Stimulated activated CD8-positive, alpha-beta memory T cell treated with anti-CD3 and anti-CD28 coated beads, Interleukin-4, amount 100 ng/mL, for 4 hours (primary cell): ENCODE data around the gene IFNA6.

Experiments used
- DNase-seq, 2 donors: peaks; one replicate each; pipeline ENCODE4 v3.0.0-alpha.2; 2020; ENCODE audit warnings: low read depth in 2 of 2, low spot score in 1 of 2

IFNA6 gene

DNA sequence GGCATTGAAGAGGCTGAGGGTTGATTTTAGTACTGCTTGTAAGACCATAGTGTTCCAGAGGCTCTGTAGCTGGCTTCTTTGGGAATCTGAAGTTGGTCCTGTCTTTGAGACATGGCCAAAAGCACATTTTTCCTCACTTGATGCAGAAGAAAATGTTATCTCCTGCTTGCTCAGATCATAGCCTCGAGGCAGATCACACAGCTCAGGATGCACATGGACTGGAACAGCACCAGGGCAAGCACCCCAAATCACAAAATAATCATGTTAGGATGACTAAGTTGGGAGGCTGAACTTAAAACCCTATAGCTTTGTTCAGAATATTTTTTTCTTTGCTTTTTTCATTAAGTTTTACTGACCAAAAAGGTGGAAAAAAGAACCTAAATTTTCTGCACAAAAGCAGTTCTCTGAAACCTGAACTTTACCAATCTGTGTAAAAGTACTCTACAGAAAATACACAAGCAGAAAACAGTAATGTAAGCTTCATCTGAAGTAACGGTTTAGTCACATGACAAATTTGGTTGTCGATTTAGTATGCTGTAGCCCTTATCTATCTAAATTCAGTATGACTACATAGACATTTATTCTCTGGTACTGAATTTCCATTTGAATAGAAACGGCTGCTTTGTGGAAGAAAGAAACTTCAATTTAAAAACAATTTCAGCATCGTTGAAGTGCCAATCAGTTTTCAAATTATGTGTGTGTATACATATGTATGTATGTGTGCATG is 18.8 kb downstream of the IFNA6 start:
- DNase-seq = no peak

DNA sequence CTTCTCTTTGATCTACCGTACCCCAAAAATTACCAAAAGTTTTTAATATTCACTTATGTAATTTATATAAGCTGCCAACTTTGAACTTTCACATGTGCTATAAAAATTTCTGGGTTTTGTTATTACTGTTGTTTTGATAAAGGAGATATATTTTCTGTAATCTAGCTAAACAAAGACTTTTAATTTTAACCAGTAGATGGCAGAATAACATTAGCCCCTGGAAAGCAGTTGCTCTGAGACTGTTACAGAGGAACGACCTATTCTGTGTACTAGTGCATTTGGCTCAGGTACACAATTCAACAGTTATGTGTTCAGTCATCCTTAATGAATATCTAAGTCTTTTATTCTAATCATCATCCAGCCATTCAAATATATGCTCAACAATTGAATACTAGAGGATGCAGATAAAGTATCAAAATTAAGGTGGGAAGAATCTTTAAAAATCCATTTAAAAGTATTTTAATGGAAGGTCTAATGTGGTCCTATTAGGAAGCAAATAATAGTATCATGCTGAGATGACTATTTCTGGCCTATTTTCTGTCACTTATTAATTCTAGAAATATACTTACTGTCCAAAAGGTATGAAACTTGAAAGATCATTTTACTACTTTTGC is 24.1 kb downstream of the IFNA6 start:
- DNase-seq = no peak

DNA sequence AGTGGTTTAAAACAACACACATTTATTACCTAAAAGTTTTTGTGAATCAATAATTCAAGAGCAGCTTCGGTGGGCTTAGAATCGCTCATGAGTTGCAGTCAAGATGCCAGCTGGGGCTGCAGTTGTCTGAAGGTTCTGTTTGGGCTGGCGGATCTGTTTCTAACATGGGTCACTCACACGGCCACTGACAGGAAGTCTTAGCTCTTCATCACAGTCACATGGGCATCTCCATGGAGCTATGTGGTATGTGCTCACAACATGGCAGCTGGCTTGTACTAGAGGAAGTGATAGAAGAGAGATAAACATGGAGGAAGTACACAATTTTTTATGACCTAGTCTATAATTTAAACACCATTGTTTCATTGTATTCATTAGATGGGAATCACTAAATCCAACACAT is 26.6 kb downstream of the IFNA6 start:
- no peak for DNase-seq

DNA sequence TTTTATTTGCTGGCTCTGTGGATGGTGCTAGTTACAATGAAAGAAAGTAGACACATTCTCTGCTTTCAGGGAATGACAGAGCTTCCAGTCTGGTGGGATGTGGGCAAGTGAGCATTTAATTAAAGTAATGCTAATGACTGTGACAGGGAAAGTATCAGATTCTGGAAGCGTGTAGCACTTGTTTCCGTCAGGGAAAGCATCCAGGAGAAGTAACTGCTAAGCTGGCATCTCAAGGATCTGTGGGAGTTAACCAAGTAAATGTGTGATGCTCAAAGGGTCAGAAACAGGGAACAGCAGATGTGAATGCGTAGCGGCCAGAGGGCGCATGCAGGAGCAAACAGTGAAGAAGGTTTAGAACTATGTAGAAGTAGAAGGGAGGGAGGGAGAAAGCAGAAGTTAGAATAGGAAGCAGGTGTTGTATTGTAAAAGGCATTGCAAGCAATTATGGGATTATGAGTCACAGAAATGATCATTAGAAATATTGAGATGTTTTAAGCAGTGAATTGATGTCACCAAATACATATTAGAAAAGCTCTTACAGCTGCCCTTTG is 27.7 kb downstream of the IFNA6 start:
- no peak for DNase-seq

DNA sequence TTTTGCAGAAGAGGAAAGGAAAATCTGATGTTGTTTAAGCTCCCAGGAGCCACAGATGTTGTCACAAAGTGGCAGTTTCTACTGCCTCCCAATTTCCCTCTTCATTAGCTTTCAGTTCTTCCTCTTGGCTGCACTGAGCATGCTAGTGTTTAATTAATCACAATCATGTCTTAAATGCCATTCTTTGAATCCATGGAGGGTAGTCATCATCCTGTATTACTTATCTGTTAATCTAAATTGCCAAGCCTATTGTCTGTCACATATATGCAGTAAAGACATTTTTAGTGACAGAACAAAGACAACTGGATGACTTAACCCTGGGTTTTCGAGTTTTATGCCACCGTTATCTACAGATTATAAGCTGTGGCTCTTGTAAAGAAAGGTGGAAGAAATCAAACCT is 30.2 kb downstream of the IFNA6 start:
- DNase-seq = no peak

DNA sequence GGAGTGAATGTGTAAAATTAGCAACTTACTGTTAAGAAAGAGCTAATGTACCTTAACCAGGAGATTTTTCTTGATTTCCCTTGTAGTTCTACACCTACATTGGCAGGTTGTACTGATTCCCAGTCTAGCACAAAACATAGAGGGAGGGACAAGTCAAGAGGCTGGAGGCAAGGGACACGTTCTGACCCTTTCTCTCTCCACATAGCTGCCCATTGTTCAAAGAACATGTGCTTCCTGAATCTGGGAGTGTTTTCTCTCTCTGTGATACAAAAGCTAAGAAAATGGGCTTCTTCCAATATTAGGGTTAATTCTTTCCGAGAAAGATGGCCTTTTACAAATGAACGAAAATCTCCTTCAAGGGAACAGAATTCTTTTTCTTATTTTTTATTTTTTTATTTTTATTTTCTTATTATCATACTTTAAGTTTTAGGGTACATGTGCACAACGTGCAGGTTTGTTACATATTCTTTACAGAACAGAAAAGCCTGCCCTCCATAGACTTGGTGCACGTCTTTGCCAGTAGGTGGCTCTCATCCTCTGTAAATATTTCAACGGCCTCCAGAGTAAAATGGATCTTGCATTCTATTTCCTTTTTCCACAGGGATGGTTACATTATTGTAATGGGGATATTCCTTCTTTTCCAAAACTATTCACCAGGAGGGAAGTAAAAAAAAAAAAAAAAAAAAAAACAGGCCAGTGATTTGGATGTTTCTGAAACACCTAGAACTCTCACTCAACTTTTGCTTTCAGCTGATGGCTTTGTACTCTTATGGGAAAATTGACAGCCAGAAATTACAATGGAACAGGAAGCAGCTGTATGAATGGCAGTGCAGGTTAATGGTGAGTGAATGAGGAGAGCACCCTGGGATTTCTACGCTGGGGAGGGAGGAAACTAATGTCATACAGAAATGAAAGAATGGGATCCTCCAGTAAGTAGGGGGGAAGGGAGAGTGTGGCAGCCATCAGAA is 32.4 kb downstream of the IFNA6 start:
- no peak for DNase-seq

DNA sequence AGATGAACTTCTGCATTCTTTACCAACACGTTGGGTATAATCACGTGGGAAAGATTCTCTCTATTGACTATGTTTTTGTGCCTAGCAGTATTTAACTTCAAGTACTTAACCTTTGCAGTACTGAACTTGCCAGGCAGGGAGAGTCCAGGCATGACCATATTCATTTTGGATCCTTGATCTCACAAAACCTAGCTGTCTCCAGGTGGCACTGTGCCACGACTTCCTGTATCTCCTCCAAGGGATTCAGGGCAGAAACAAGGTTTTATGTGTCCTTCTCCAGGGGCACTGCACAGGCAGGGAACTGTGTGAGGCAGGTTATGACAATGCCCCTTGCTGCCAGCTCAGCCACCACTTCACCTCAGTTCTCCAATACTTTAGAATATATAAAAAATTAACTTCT is 33.8 kb downstream of the IFNA6 start:
- DNase-seq = no peak

DNA sequence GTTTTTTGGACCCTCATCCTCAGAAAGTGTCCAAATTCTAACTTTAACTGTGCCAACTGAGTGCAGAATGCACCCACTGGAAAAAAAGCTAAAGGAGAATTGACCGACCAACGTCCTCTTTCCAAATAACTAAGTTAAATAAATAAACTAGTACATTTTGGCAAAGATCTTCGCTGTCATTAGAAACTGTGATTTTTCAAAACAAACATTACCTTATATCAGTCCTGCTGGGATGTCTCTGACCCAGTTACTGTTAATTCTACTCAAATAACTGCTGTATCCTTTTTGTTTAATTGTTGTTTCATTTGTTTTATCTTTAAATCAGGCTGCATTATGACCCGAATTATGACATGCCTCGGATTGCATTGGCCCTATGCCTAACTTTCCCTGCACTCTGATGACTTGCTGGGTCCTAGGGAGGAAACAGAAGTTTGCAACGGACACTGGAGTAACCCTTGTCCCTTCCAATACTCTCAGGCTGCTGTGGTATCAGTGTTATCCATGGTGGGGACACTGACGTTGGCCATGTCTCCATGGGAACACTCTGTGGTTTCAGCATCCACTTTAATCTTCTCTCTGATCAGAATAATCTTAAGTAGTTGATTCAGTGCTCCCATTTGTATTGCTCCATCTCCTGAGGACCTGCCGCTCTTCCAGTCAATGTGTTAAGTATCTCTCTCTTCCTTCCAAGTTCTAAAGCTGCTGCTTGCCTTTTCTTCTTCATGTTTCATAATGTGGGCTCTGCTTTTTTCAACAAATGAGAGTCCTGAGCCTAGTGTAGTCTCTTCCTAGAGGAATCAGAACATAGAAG is 34.5 kb downstream of the IFNA6 start:
- no peak for DNase-seq

DNA sequence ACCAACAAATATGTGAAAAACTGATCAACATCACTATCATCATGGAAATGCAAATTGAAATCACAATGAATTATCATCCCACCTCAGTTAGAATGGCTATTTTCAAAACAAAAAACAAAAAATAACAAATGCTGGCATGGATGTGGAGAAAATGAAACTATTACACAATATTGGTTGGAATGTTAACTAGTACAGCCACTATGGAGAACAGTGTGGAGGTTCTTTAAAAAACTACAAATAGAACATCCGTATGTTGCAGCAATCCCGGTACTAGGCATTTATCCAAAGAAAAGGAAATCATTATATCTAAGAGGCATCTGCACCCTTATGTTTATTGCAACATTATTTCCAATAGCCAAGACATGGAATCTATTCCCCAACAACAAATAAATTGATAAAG is 36.5 kb downstream of the IFNA6 start:
- no peak for DNase-seq

DNA sequence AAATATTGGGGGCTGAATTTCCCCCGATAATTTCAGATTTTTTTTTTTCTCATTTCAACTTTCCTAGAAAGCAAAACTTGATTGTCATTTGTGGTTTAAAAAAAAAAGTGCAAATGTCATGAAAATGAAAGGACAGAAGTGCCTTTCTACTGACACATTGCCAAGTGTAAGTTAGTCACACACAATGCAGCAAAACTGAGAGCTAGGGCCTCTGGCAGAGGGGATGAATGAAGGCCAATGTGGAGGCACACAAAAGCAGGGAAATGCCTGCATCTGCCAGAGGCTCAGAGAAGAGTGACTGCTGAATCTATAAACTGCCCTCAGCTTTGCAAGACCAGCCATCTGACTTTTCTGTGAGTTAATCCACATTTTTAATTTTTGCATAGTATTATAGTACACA is 38.8 kb downstream of the IFNA6 start:
- DNase-seq = no peak

DNA sequence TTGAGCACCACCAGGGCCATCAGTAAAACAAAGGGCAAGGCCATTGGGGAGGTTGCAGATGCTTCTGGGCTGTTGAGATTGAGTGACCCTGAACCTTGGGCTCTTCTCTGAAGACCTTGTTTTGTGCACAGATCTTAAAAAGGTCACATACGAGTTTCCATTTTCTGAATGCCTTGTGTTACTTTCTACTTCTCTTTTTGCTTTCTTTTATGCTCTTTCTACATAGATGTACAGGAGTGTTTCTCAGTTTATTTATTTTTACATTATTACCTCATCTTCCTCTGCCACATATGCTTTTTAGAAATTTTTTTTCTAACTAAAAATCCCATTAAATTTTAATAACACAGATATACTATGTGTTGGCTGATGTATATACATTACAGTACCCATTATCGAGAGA is 45.5 kb downstream of the IFNA6 start, which contains the start of gene IFNA5:
TSS of gene IFNA5 (minus strand) at position 101 of the 400 bp plus-strand sequence. CDS start at position 44, 57 bp downstream.
- no peak for DNase-seq
